Myocyte (in vitro differentiated cells): ENCODE results near the gene EP400. TPM values are rescaled to one million over a fixed set of nuclear protein-coding genes. Genes with fewer than 3 reads are reported as not detected.
A peak's percentile ranks its signal among the peaks of the same experiment; 100 is the strongest.
"Not testable (repeated sequence)": the region's sequence is repeated elsewhere in the genome, so short reads cannot be mapped to it uniquely, and the experiment has no call there.

ENCODE experiments used
- DNase-seq: peaks from one replicate; pipeline ENCODE4 v3.0.0-alpha.2; 2012; ENCODE audit warnings: low read depth
- total RNA-seq: library from RNA; depleted of rRNA; stranded (reverse); fragments of >200 nt; gene quantifications from 2 replicates; pipeline ENCODE4 v1.2.3, GENCODE V29; 2014

Gene EP400
- total RNA-seq, 1 donor from 2014 or later = 9.4 TPM

DNA sequence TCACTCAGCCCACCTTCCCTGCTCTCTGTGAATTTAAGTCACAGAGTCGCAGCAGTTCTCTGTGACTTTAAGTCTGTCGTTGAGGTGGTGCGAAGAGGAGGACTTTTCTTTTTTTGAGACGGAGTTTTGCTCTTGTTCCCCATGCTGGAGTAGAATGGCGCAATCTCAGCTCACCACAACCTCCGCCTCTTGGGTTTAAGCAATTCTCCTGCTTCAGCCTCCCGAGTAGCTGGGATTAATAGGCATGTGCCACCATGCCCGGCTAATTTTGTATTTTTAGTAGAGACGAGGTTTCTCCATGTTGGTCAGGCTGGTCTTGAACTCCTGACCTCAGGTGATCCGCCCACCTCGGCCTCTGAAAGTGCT lies 35.8 kb downstream of the EP400 start:
- DNase-seq = not testable (repeated sequence)

DNA sequence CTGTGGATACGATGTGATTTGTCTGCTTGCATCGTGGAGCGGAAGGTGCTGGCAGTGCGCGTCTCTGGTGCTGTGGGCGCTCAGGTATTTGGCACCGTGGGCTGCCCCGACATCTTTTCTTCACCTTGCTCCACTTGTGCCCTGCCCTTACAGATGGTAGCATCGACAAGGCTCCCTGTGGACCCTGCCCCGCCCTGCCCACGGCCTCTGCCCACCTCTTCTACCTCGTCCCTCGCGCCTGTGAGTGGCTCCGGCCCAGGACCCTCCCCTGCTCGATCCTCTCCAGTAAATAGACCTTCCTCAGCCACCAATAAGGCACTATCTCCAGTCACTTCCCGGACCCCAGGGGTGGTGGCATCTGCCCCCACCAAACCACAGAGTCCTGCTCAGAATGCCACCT lies 36.6 kb downstream of the EP400 start:
- DNase-seq = no peak

GRCh38 chr12:131986910-131987309 lies 37.2 kb downstream of the EP400 start:
- no peak for DNase-seq

DNA sequence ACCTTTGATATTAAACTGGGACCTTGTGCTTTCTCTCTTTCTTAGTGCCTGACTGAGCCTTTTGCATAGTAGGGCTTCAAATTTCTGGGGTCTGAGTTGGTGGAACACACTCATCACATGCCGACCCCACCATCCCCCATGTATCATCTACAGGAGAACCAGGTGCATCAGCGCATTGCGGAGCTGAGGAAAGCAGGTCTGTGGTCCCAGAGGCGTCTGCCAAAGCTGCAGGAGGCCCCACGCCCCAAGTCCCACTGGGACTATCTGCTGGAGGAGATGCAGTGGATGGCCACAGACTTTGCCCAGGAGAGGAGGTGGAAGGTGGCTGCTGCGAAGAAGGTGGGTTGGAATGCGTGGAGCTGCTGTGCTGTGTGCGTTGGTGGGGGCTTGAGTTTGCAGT lies 37.8 kb downstream of the EP400 start:
- no peak for DNase-seq

GRCh38 chr12:131988054-131988796 lies 38.5 kb downstream of the EP400 start:
- DNase-seq = peak; percentile 56

DNA sequence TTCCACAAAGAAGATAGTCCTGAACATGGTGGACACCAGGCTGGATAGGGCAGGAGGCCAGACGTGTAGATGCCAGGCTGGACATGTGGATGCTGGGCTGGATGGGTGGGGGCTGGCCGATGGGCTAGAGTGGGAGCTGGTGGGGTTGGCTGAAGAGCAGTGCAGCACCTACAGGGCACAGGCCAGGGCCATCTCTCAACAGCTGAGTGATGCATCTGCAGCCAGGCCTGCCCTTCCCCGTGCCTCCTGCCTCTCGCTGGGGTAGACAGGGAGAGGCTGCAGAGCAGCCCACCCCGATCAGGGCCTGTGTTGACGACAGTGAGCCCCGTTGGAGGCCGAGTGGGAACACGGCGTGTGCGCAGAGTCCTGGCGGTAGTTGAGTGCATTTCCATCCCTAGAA lies 39.3 kb downstream of the EP400 start:
- no peak for DNase-seq

- DNase-seq = peak; percentile 89
These were observed 40.6 kb downstream of the EP400 start for GRCh38 chr12:131990066-131990979.

GRCh38 chr12:131990980-131991305 lies 41.2 kb downstream of the EP400 start:
- DNase-seq = no peak

DNA sequence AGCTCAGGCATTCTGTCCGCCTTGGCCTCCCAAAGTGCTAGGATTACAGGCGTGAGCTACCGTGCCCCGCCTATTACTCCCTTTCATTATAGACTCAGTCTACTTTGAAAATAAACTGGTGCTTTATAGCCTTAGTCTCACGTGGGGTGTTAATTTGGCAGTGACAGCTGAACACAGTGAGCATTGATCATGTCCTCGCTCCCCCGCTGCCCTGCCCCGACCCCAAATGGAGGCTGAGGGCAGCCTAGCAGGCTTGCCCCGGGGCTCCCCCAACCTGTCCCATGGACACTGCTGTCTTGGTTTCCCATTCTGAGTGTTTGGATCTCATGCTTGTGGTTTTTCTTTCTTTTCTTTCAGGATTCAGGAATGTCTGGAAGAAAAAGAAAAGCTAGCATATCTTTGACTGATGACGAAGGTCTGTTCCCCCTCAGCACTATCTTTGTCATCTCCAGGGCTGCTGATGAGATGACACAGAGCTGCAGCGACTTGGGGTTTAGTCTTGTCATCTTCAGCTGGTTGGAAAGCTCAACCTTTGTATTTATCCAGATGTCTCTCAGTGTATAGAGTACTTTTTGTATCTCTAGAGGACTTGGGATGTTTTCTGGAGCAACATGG lies 42.2 kb downstream of the EP400 start:
- peak; percentile 57 for DNase-seq

GRCh38 chr12:131994589-131994988 lies 44.8 kb downstream of the EP400 start:
- DNase-seq = no peak

DNA sequence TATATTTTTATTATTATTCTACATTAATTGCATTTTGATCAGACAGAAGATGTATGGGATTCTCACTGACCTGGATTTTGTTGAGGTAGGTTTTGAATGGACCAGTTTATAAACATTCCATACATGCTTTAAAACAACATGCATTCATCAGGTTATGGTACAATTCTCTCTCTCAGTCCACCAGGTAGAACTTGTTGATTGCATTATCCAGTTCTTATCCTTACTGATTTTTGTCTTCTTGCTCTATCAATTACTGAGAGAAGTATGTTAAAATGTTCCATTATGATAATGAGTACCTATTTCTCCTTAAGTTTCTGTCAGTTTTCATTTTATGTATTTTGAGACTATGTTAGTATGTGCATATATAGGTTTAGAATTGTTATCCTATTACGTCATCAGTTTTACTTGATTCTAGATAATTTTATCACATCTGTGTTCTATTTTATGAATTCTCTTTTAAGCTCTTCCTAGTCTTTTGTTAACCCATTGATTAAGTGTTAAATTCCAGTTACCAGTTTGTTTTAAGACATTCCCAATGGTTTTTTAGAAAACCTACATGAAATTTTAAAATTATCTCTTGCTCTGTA lies 50.6 kb downstream of the EP400 start:
- no peak for DNase-seq

GRCh38 chr12:132003846-132004245 lies 54.1 kb downstream of the EP400 start:
- DNase-seq = peak; percentile 64

- no peak for DNase-seq
These were observed 55.2 kb downstream of the EP400 start for GRCh38 chr12:132004946-132005345.

GRCh38 chr12:132006056-132006680 lies 56.4 kb downstream of the EP400 start:
- DNase-seq = no peak

- DNase-seq = no peak
These were observed 57.3 kb downstream of the EP400 start for GRCh38 chr12:132007041-132007440.

DNA sequence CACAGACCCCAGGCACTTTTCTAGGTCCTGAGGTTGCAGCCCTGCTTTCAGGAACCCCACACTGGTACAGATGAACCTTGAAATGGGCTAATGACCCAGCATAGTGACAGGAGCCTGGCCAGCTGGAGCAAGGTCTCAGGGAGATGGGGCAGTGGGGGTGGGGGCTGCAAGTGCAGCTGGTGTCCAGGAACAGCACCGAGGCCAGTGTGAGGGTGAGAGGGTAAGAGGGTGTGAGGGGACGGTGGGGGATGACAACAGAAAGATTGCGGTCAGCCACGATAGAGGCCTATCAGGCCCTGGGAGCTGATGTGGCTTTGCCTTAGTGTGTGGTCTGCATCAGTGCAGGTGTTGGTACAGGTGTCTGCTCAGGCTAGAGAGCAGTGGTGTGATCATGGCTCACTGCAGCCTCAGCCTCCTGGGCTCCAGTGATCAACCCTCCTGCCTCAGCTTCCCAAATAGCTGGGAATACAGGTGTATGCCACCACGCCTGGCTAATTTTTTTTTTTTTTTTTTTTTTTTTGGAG lies 59.7 kb downstream of the EP400 start:
- DNase-seq = no peak

DNA sequence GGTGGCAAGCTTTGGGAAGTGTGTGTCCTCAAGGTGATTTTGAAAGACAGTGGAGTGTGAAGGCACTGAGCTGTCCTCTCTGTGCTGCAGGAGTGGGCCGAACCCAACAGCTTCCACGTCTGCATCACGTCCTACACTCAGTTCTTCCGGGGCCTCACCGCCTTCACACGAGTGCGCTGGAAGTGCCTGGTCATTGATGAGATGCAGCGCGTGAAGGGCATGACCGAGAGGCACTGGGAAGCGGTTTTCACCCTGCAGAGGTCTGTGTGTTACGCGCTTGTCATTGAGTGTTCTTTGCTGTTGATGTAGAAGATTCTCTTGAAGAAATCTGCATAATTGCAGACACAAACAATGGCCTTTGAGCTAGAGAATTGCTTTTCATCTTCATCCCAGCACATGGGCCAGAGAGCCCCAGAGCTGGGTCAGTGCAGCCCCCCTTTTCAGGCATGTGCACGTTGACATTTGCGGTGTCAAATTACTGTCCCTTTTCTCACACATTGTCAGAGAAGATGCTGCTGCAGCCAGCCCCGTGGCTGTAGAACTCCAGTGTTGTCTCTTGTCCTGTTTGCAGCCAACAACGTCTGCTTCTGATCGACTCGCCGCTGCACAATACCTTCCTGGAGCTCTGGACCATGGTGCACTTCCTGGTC lies 63.3 kb downstream of the EP400 start:
- no peak for DNase-seq

GRCh38 chr12:132014092-132014914 lies 64.6 kb downstream of the EP400 start:
- no peak for DNase-seq

DNA sequence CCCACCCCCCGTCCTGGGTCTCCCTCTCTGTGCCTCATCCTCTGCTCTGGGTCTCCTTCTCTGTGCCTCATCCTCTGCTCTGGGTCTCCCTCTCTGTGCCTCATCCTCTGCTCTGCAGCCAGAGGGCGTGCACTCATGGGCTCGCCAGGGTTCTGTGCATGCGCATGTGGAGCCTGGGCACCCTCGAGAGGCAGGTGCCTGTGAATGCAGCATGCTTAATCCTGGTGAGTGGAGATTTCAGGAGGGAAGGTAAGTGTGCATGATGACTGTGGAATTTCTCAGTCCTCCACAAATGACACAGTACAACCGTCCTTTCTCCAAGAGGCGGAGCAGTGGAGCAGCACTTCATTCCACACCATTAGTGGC lies 65.2 kb downstream of the EP400 start:
- no peak for DNase-seq
